NB4 (cell line): ENCODE data around the gene PRAMEF10.
"Not testable (repeated sequence)": the region's sequence is repeated elsewhere in the genome, so short reads cannot be mapped to it uniquely, and the experiment has no call there.

Experiments used
- CTCF ChIP-seq: IDR thresholded peaks from one replicate; pipeline ENCODE4 v1.5.1; 2012; ENCODE audit warnings: low read depth, low read length
- MAX ChIP-seq: IDR thresholded peaks from 2 replicates; pipeline ENCODE4 v1.6.1; 2011; ENCODE audit warnings: low read depth, low read length
- MYC ChIP-seq: IDR thresholded peaks from 2 replicates; pipeline ENCODE4 v1.6.1; 2011; ENCODE audit warnings: low read depth, low read length
- POLR2A ChIP-seq: IDR thresholded peaks from 2 replicates; pipeline ENCODE4 v1.6.1; 2011; ENCODE audit warnings: mild to moderate bottlenecking; ENCODE audit not compliant: insufficient read length; ENCODE audit errors: extremely low read depth

GRCh38 chr1:12898170-12898569, at the start of gene PRAMEF10:
- not testable (repeated sequence) for TF ChIP-seq CTCF, POLR2A, MAX, MYC
